Measurements from ENCODE around the gene PPP1R15B. TPM values are rescaled to one million over a fixed set of nuclear protein-coding genes. Genes with fewer than 3 reads are reported as not detected.
A peak's percentile ranks its signal among the peaks of the same experiment; 100 is the strongest.

PPP1R15B gene
- total RNA-seq, 1 experiment from 2014 or later, result 52.5 TPM

- H3K27me3 ChIP-seq (replicated peaks; ENCODE audit: insufficient read depth, low read depth, low read length, poor library complexity), result peaks cover 10% of the 10 kb centered on the region
- POLR2A ChIA-PET (ENCODE audit: low non-redundant PET), result no interaction called here
- intact Hi-C loops (cut with micrococcal nuclease; ENCODE audit: unreplicated experiment), result loop anchor here (5.0 kb wide), 1 partner anchor 506 kb away; the partner anchor contains the start of gene SNRPE
- DNase-seq (ENCODE audit: low spot score), result no peak
- CTCF ChIA-PET, result no interaction called here
- no peak for TF ChIP-seq EZH2 (IDR thresholded peaks at IDR 0.05; ENCODE audit: borderline replicate concordance, low read depth, low read length, poor library complexity, severe bottlenecking)
- TF ChIP-seq, protein P1, sequence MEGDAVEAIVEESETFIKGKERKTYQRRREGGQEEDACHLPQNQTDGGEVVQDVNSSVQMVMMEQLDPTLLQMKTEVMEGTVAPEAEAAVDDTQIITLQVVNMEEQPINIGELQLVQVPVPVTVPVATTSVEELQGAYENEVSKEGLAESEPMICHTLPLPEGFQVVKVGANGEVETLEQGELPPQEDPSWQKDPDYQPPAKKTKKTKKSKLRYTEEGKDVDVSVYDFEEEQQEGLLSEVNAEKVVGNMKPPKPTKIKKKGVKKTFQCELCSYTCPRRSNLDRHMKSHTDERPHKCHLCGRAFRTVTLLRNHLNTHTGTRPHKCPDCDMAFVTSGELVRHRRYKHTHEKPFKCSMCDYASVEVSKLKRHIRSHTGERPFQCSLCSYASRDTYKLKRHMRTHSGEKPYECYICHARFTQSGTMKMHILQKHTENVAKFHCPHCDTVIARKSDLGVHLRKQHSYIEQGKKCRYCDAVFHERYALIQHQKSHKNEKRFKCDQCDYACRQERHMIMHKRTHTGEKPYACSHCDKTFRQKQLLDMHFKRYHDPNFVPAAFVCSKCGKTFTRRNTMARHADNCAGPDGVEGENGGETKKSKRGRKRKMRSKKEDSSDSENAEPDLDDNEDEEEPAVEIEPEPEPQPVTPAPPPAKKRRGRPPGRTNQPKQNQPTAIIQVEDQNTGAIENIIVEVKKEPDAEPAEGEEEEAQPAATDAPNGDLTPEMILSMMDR (conservative IDR thresholded peaks at IDR 0.05; ENCODE audit: low read depth, low read length), result no peak
- H3K4me1 ChIP-seq (ENCODE audit: insufficient read depth, low read length, poor library complexity, severe bottlenecking), result no peaks in the 10 kb centered on the region
- H3K36me3 ChIP-seq (ENCODE audit: insufficient read depth, low read length, poor library complexity, severe bottlenecking), result no peaks in the 10 kb centered on the region
- no peak overlapping the region for H3K27ac ChIP-seq (ENCODE audit: low read depth, low read length, poor library complexity, severe bottlenecking)
- no peak overlapping the region for H3K4me3 ChIP-seq (ENCODE audit: low read depth, low read length, poor library complexity, severe bottlenecking)
- BruUV-seq (replicated peaks), result no TSS peak
- H3K9me3 ChIP-seq (ENCODE audit: low read depth, low read length, poor library complexity, severe bottlenecking), result no peaks in the 10 kb centered on the region
Observed at GRCh38 chr1:204367956-204368355, 43.7 kb downstream of the PPP1R15B start.

DNA sequence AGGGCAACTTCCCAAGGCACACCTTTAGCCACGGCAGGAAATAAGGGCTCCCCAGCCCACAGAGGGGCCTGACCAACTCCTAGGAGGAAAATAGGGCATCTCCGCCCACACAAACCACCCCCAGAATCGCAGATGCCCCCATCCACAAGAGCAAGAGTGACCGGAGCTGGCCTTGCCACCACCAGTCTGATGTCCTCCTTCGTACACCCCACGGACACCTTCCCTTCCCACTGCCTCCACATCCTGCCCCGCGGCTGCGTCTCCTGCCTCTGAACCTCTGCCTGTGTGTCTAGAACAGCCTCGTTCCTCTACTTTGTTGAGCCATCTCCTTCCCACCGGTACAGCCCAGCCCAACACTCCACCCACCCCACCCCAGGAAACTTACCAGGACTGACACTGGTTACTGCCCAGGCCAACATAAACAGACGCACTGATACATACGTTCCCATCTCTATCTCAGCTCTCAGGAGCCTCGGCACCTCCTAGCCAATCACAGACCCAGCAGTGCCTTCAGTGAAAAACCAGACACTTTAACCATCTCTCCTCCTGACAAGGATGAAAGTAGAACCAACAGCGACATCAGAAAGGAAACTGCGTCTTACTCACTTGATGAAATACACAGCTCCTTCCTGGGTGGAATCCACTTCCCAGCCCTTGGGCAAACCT is 44.3 kb downstream of the PPP1R15B start:
- ChIA-PET CTCF (interaction anchor here (0.5 kb wide), 1 partner anchor 64 kb away, joined by 3 read pairs; no protein-coding TSS in a partner anchor), POLR2A (ENCODE audit: low non-redundant PET) (no interaction called here)
- Histone ChIP-seq H3K9me3 (ENCODE audit: low read depth, low read length, poor library complexity, severe bottlenecking) (no peaks in the 10 kb centered on the region), H3K4me3 (ENCODE audit: low read depth, low read length, poor library complexity, severe bottlenecking) (no peak overlapping the region), H3K4me1 (ENCODE audit: insufficient read depth, low read length, poor library complexity, severe bottlenecking) (no peaks in the 10 kb centered on the region), H3K27ac (ENCODE audit: low read depth, low read length, poor library complexity, severe bottlenecking) (no peak overlapping the region), H3K36me3 (ENCODE audit: insufficient read depth, low read length, poor library complexity, severe bottlenecking) (no peaks in the 10 kb centered on the region), H3K27me3 (replicated peaks; ENCODE audit: insufficient read depth, low read depth, low read length, poor library complexity) (peaks cover 6% of the 10 kb centered on the region)
- BruUV-seq (replicated peaks), result no TSS peak
- no peak for DNase-seq (ENCODE audit: low spot score)
- no peak for TF ChIP-seq EZH2 (IDR thresholded peaks at IDR 0.05; ENCODE audit: borderline replicate concordance, low read depth, low read length, poor library complexity, severe bottlenecking)
- TF ChIP-seq, protein P1 (conservative IDR thresholded peaks at IDR 0.05; ENCODE audit: low read depth, low read length), result no peak
- intact Hi-C loops (cut with micrococcal nuclease; ENCODE audit: unreplicated experiment), result loop anchor here (5.0 kb wide), 1 partner anchor 505 kb away; the partner anchor contains the start of gene SNRPE

- BruUV-seq (replicated peaks), result no TSS peak
- Histone ChIP-seq H3K27me3 (replicated peaks; ENCODE audit: insufficient read depth, low read depth, low read length, poor library complexity) (peaks cover 5% of the 10 kb centered on the region), H3K4me1 (ENCODE audit: insufficient read depth, low read length, poor library complexity, severe bottlenecking) (no peaks in the 10 kb centered on the region), H3K27ac (ENCODE audit: low read depth, low read length, poor library complexity, severe bottlenecking) (no peak overlapping the region), H3K36me3 (ENCODE audit: insufficient read depth, low read length, poor library complexity, severe bottlenecking) (no peaks in the 10 kb centered on the region), H3K9me3 (ENCODE audit: low read depth, low read length, poor library complexity, severe bottlenecking) (no peaks in the 10 kb centered on the region), H3K4me3 (ENCODE audit: low read depth, low read length, poor library complexity, severe bottlenecking) (no peak overlapping the region)
- intact Hi-C loops (cut with micrococcal nuclease; ENCODE audit: unreplicated experiment), result loop anchor here (5.0 kb wide), 1 partner anchor 504 kb away; the partner anchor contains the start of gene SNRPE
- TF ChIP-seq, protein P1 (conservative IDR thresholded peaks at IDR 0.05; ENCODE audit: low read depth, low read length), result peak; percentile 52; the same call in 1 of the 2 replicates
- TF ChIP-seq EZH2 (IDR thresholded peaks at IDR 0.05; ENCODE audit: borderline replicate concordance, low read depth, low read length, poor library complexity, severe bottlenecking), result no peak
- DNase-seq (ENCODE audit: low spot score), result no peak
- POLR2A ChIA-PET (ENCODE audit: low non-redundant PET), result no interaction called here
- CTCF ChIA-PET, result interaction anchor here (0.5 kb wide), 1 partner anchor 64 kb away, joined by 3 read pairs; no protein-coding TSS in a partner anchor
Observed at GRCh38 chr1:204366759-204367158, 44.9 kb downstream of the PPP1R15B start.

Data from A673 (cell line).